ENCODE measurements around the gene WNT8B.

The WNT8B gene

GRCh38 chr10:100483876-100484666 is 21.3 kb downstream of the WNT8B start:
- DNase-seq (ENCODE audit: low read depth): no peak

- DNase-seq (ENCODE audit: low read depth): no peak
Observed at GRCh38 chr10:100485366-100485765, 22.6 kb downstream of the WNT8B start.

- DNase-seq (ENCODE audit: low read depth): no peak
Observed at GRCh38 chr10:100485801-100486495, 23.1 kb downstream of the WNT8B start.

- no peak for DNase-seq (ENCODE audit: low read depth)
Observed at GRCh38 chr10:100487529-100487928, 24.7 kb downstream of the WNT8B start.

GRCh38 chr10:100489396-100489795 is 26.6 kb downstream of the WNT8B start:
- DNase-seq (ENCODE audit: low read depth): no peak

GRCh38 chr10:100490531-100490930 is 27.7 kb downstream of the WNT8B start:
- DNase-seq (ENCODE audit: low read depth): no peak

GRCh38 chr10:100496567-100496966 is 33.8 kb downstream of the WNT8B start:
- DNase-seq (ENCODE audit: low read depth): no peak

GRCh38 chr10:100498059-100498458 is 35.2 kb downstream of the WNT8B start:
- no peak for DNase-seq (ENCODE audit: low read depth)

- DNase-seq (ENCODE audit: low read depth): no peak
Observed at GRCh38 chr10:100501423-100501822, 38.6 kb downstream of the WNT8B start.

GRCh38 chr10:100502926-100503494 is 40.2 kb downstream of the WNT8B start:
- DNase-seq (ENCODE audit: low read depth): no peak

GRCh38 chr10:100504096-100504495 is 41.3 kb downstream of the WNT8B start:
- no peak for DNase-seq (ENCODE audit: low read depth)

GRCh38 chr10:100505164-100505563 is 42.4 kb downstream of the WNT8B start:
- no peak for DNase-seq (ENCODE audit: low read depth)

- peak; percentile 61 for DNase-seq (ENCODE audit: low read depth)
Observed at GRCh38 chr10:100506596-100507356, 44.0 kb downstream of the WNT8B start.

GRCh38 chr10:100507357-100507732 is 44.5 kb downstream of the WNT8B start:
- DNase-seq (ENCODE audit: low read depth): no peak

GRCh38 chr10:100508266-100508665 is 45.5 kb downstream of the WNT8B start:
- DNase-seq (ENCODE audit: low read depth): no peak

- DNase-seq (ENCODE audit: low read depth): no peak
Observed at GRCh38 chr10:100508691-100509150, 45.9 kb downstream of the WNT8B start.

- no peak for DNase-seq (ENCODE audit: low read depth)
Observed at GRCh38 chr10:100509241-100509840, 46.5 kb downstream of the WNT8B start.

GRCh38 chr10:100510533-100511308 is 47.9 kb downstream of the WNT8B start:
- no peak for DNase-seq (ENCODE audit: low read depth)

GRCh38 chr10:100515612-100516011 is 52.8 kb downstream of the WNT8B start:
- no peak for DNase-seq (ENCODE audit: low read depth)

GRCh38 chr10:100516847-100517246 is 54.0 kb downstream of the WNT8B start:
- no peak for DNase-seq (ENCODE audit: low read depth)

GRCh38 chr10:100518761-100519241 is 56.0 kb downstream of the WNT8B start:
- no peak for DNase-seq (ENCODE audit: low read depth)
